OCI-LY3 (cell line): ENCODE results near the gene WDR4.

Experiments
- EZH2phosphoT487 ChIP-seq: fragments of 200-600 bp; shearing (Covaris generic); IDR thresholded peaks from 2 replicates; pipeline ENCODE4 v1.6.1; 2018; ENCODE audit warnings: antibody characterized with exemption, mixed run types, low read depth
- TF ChIP-seq, protein P1 (sequence below): fragments of 200-600, 300-600 bp; sonication (generic); IDR thresholded peaks from 2 replicates; pipeline ENCODE4 v1.5.1; 2014; ENCODE audit warnings: antibody characterized with exemption, low read length, low read depth

DNA sequence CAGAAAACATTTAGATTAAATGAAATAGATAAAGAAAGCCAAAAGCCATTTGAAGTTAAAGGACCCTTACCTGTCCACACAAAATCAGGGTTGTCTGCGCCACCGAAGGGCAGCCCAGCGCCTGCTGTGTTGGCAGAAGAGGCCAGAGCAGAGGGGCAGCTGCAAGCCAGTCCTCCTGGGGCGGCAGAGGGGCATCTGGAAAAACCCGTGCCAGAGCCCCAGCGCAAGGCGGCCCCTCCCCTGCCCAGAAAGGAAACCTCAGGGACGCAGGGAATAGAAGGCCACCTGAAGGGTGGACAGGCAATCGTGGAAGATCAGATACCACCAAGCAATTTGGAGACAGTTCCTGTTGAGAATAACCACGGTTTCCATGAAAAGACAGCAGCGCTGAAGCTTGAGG lies 24.5 kb upstream of the WDR4 start:
- TF ChIP-seq, protein P1, sequence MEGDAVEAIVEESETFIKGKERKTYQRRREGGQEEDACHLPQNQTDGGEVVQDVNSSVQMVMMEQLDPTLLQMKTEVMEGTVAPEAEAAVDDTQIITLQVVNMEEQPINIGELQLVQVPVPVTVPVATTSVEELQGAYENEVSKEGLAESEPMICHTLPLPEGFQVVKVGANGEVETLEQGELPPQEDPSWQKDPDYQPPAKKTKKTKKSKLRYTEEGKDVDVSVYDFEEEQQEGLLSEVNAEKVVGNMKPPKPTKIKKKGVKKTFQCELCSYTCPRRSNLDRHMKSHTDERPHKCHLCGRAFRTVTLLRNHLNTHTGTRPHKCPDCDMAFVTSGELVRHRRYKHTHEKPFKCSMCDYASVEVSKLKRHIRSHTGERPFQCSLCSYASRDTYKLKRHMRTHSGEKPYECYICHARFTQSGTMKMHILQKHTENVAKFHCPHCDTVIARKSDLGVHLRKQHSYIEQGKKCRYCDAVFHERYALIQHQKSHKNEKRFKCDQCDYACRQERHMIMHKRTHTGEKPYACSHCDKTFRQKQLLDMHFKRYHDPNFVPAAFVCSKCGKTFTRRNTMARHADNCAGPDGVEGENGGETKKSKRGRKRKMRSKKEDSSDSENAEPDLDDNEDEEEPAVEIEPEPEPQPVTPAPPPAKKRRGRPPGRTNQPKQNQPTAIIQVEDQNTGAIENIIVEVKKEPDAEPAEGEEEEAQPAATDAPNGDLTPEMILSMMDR, result no peak
- no peak for TF ChIP-seq EZH2phosphoT487
